ENCODE measurements around the gene EFNA5. TPM values are rescaled to one million over a fixed set of nuclear protein-coding genes. Genes with fewer than 3 reads are reported as not detected.

EFNA5 gene
- total and polyA plus RNA-seq, 5 donors from 2014 or later = 0.73 TPM; not detected in 4

DNA sequence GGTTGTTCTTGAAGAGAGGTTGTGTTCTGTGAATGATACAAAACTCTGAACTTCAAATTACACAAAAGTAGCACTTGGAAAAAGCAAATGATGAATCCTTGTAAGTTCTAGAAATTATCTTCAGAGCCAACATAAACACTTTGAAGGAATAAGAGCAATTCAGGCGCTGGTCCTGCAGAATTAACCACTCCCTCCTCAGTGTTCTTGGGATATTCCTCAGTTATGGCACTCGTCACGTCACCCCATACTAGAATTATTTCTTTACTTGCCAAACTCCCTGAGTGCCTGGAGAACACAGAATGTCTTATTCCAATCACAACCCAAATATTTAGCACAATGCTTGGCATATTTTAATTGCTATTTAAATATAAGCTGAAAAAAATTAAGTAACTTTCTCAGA lies 126.3 kb downstream of the EFNA5 start:
- Mint-ChIP-seq H3K27me3 (no peaks in the 10 kb centered on the region), H3K36me3 (no peaks in the 10 kb centered on the region), H3K27ac (no peak overlapping the region), H3K4me1 (no peaks in the 10 kb centered on the region), H3K9me3 (no peaks in the 10 kb centered on the region), H3K4me3 (no peak overlapping the region)
- DNase-seq (no peak), ATAC-seq (ENCODE audit: low read depth in 2 of 2) (no peak)
- Histone ChIP-seq H3K4me1 (ENCODE audit: control insufficient read depth, insufficient read depth, low read length, poor library complexity, severe bottlenecking) (no peaks in the 10 kb centered on the region), H3K9me3 (ENCODE audit: control insufficient read depth in 2 of 2, low read length in 2 of 2) (no peaks in the 10 kb centered on the region), H3K27ac (ENCODE audit: insufficient read depth, low read length, poor library complexity, severe bottlenecking) (no peak overlapping the region), H3K36me3 (ENCODE audit: control insufficient read depth, insufficient read depth, low read length) (no peaks in the 10 kb centered on the region), H3K27me3 (ENCODE audit: control insufficient read depth, insufficient read depth, low read length) (no peaks in the 10 kb centered on the region), H3K4me3 (ENCODE audit: low read depth, low read length) (no peak overlapping the region)

DNA sequence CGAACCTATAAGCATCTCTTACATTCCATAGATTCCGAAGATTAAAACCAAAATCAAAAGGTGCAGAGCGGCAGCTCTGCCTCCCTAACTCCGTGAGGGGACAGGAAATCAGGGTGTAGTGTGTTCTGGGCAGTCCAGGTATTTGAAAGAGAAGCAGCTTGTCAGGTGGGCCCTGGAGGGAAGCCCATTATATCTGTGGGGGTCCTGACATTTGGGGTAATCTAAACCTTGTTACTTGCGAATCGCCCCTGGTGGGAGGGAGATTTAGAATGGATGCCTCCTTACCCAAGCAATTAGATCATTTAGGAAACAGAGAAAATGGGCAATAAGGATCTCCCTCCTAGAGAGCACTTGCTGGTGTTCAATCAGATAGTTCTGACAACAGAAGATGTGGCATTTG lies 126.9 kb downstream of the EFNA5 start:
- ATAC-seq (ENCODE audit: low read depth in 2 of 2) (no peak), DNase-seq (no peak)
- Histone ChIP-seq H3K36me3 (ENCODE audit: control insufficient read depth, insufficient read depth, low read length) (no peaks in the 10 kb centered on the region), H3K9me3 (ENCODE audit: control insufficient read depth in 2 of 2, low read length in 2 of 2) (no peaks in the 10 kb centered on the region), H3K4me3 (ENCODE audit: low read depth, low read length) (no peak overlapping the region), H3K27me3 (ENCODE audit: control insufficient read depth, insufficient read depth, low read length) (no peaks in the 10 kb centered on the region), H3K4me1 (ENCODE audit: control insufficient read depth, insufficient read depth, low read length, poor library complexity, severe bottlenecking) (no peaks in the 10 kb centered on the region), H3K27ac (ENCODE audit: insufficient read depth, low read length, poor library complexity, severe bottlenecking) (no peak overlapping the region)
- Mint-ChIP-seq H3K4me3 (no peak overlapping the region), H3K27me3 (no peaks in the 10 kb centered on the region), H3K4me1 (no peaks in the 10 kb centered on the region), H3K36me3 (no peaks in the 10 kb centered on the region), H3K27ac (no peak overlapping the region), H3K9me3 (no peaks in the 10 kb centered on the region)

DNA sequence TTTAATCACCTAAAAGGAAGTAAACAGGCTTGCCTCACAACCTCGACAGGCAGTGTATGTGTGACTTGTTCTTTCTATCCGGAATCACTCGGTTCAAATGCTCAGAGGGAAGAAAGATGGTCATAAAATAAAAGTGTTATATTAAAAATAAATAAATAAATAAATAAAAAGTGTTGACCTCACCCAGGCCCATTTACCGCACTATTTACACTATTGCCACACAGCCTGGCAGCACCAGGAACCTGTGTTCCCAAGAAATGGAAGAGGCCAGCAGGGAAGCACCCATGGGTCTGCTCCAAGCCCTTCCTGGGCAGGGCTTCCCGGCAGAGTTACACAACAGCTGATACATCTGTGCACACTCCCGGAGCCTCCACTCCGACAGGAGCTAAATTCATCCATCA lies 127.9 kb downstream of the EFNA5 start:
- H3K36me3 Mint-ChIP-seq = no peaks in the 10 kb centered on the region
- no peaks in the 10 kb centered on the region for H3K27me3 Mint-ChIP-seq

DNA sequence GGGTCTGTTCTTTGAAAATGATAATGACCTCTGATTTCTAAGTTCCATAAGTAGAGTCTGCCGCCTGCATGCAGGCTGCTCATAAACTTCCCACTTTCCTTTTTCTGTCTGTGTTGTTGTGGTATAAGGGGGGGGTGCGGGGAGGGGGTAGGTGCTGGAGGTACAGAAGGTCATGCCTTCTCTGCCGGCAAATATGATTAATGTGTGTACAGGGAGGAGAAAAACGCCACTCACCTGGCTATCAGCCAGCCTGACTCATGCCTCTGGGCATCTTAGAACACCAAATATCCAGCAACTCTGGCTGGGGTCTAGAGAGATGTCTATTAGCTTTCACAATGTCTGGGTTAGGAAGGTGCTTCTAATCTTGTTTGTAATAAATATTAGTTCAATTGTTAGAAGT lies 128.3 kb downstream of the EFNA5 start:
- Mint-ChIP-seq H3K27me3 (no peaks in the 10 kb centered on the region), H3K9me3 (no peaks in the 10 kb centered on the region), H3K4me1 (no peaks in the 10 kb centered on the region), H3K27ac (peak overlapping the region in 1 of 3 donors; percentile 49), H3K4me3 (no peak overlapping the region), H3K36me3 (no peaks in the 10 kb centered on the region)
- Histone ChIP-seq H3K27ac (ENCODE audit: insufficient read depth, low read length, poor library complexity, severe bottlenecking) (no peak overlapping the region), H3K4me3 (ENCODE audit: low read depth, low read length) (no peak overlapping the region), H3K36me3 (ENCODE audit: control insufficient read depth, insufficient read depth, low read length) (no peaks in the 10 kb centered on the region), H3K4me1 (ENCODE audit: control insufficient read depth, insufficient read depth, low read length, poor library complexity, severe bottlenecking) (no peaks in the 10 kb centered on the region), H3K27me3 (ENCODE audit: control insufficient read depth, insufficient read depth, low read length) (no peaks in the 10 kb centered on the region), H3K9me3 (ENCODE audit: control insufficient read depth in 2 of 2, low read length in 2 of 2) (no peaks in the 10 kb centered on the region)
- ATAC-seq (ENCODE audit: low read depth in 2 of 2) (no peak), DNase-seq (no peak)

More for the DNA sequence above, 127.9 kb downstream of the EFNA5 start:
- no peak overlapping the region for H3K27ac ChIP-seq (ENCODE audit: insufficient read depth, low read length, poor library complexity, severe bottlenecking)
- H3K9me3 ChIP-seq (ENCODE audit: control insufficient read depth in 2 of 2, low read length in 2 of 2) = no peaks in the 10 kb centered on the region
- H3K36me3 ChIP-seq (ENCODE audit: control insufficient read depth, insufficient read depth, low read length) = no peaks in the 10 kb centered on the region
- DNase-seq (no peak), ATAC-seq (ENCODE audit: low read depth in 2 of 2) (no peak)
- no peaks in the 10 kb centered on the region for H3K4me1 Mint-ChIP-seq
- H3K4me3 ChIP-seq (ENCODE audit: low read depth, low read length) = no peak overlapping the region
- no peak overlapping the region for H3K4me3 Mint-ChIP-seq
- H3K27ac Mint-ChIP-seq = no peak overlapping the region
- H3K4me1 ChIP-seq (ENCODE audit: control insufficient read depth, insufficient read depth, low read length, poor library complexity, severe bottlenecking) = no peaks in the 10 kb centered on the region
- H3K9me3 Mint-ChIP-seq = no peaks in the 10 kb centered on the region
- no peaks in the 10 kb centered on the region for H3K27me3 ChIP-seq (ENCODE audit: control insufficient read depth, insufficient read depth, low read length)

DNA sequence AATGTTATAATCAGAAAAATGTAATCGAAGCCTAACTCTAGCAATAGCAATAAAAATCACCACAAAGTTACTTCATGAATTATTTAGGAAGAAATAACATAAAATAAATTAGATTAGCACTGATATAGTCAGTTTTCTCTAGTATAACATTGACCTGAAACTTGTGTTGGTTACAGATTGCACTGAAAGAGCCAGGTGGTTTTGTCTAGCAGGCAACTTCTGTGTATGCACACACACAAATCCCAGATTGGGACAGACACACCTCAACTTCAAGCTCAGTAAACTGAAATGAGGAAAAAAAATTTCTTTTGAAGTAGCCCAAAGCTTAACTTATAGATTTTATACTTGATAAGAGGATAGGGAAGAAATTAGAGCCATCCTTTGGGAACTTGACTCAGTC lies 129.3 kb downstream of the EFNA5 start:
- Mint-ChIP-seq H3K9me3 (no peaks in the 10 kb centered on the region), H3K36me3 (no peaks in the 10 kb centered on the region), H3K27ac (no peak overlapping the region), H3K4me3 (no peak overlapping the region), H3K27me3 (no peaks in the 10 kb centered on the region), H3K4me1 (no peaks in the 10 kb centered on the region)
- Histone ChIP-seq H3K4me3 (ENCODE audit: low read depth, low read length) (no peak overlapping the region), H3K27me3 (ENCODE audit: control insufficient read depth, insufficient read depth, low read length) (no peaks in the 10 kb centered on the region), H3K27ac (ENCODE audit: insufficient read depth, low read length, poor library complexity, severe bottlenecking) (no peak overlapping the region), H3K4me1 (ENCODE audit: control insufficient read depth, insufficient read depth, low read length, poor library complexity, severe bottlenecking) (no peaks in the 10 kb centered on the region), H3K36me3 (ENCODE audit: control insufficient read depth, insufficient read depth, low read length) (no peaks in the 10 kb centered on the region), H3K9me3 (ENCODE audit: control insufficient read depth in 2 of 2, low read length in 2 of 2) (no peaks in the 10 kb centered on the region)
- no peak for DNase-seq
- ATAC-seq (ENCODE audit: low read depth in 2 of 2) = no peak

DNA sequence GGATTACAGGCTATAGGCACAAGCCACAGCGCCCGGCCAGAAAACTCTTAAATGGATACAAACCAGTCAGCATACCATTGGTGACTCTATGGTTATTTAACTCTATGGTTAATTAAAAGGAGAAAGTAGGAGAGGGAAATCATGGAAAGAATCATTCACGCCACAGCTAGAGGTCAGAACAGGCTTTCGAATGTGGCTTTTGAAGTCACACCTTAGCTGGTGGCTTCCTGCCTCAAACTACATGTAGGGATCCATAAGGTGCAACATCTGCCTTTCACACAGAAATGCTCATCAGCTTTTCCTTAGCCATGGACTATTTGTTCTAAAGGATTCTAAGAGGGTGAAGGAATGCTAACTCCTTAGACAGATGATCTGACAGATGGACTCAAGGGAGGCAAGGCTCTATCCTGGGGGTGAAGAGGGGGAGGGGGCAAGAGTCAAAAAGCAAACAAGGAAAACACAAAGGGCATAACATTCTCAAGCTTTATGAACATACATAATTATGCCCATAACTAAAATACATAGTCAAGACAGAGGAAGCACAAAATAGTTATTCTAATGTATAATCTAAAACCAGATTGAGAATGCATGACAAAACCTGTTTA lies 130.9 kb downstream of the EFNA5 start:
- Histone ChIP-seq H3K4me3 (ENCODE audit: low read depth, low read length) (no peak overlapping the region), H3K27ac (ENCODE audit: insufficient read depth, low read length, poor library complexity, severe bottlenecking) (no peak overlapping the region), H3K9me3 (ENCODE audit: control insufficient read depth in 2 of 2, low read length in 2 of 2) (no peaks in the 10 kb centered on the region), H3K4me1 (ENCODE audit: control insufficient read depth, insufficient read depth, low read length, poor library complexity, severe bottlenecking) (no peaks in the 10 kb centered on the region), H3K27me3 (ENCODE audit: control insufficient read depth, insufficient read depth, low read length) (no peaks in the 10 kb centered on the region), H3K36me3 (ENCODE audit: control insufficient read depth, insufficient read depth, low read length) (no peaks in the 10 kb centered on the region)
- no peaks in the 10 kb centered on the region for H3K27me3 Mint-ChIP-seq
- H3K36me3 Mint-ChIP-seq = no peaks in the 10 kb centered on the region
- DNase-seq = no peak
- peaks cover 0 to 3% (median 0%) of the 10 kb centered on the region in 7 donors for H3K9me3 Mint-ChIP-seq
- H3K4me3 Mint-ChIP-seq = no peak overlapping the region
- no peak overlapping the region for H3K27ac Mint-ChIP-seq
- H3K4me1 Mint-ChIP-seq = no peaks in the 10 kb centered on the region
- ATAC-seq (ENCODE audit: low read depth in 2 of 2) = no peak

DNA sequence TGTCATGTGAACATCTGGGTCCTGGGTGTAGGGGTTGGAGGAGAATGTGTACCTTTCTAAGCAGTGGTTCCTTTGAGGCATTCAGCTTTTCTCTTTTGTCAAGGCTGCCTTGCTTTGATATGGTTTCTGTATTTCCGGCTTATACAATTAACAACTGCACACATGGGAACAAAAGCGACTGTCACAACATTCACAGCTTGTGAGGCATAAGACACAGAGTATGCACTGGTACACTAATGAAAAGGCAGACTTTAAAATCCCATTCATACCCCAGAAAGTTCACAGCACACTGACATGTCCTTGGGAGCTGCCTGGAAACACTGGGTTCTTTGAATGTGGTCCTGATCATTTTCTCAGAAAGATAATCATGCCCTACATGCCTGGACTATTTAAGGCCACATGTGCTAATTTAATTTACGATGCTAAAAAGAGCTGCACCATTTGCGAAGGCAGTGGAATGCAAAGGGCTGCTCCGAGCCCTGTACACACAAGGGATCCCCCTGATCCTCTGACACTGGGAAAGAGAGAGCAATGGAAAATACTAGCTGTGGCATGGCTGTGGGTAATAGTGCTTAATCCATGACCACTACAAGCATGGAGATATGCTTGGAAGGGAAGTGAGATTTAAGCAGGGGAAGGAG lies 131.8 kb downstream of the EFNA5 start:
- Histone ChIP-seq H3K9me3 (ENCODE audit: control insufficient read depth in 2 of 2, low read length in 2 of 2) (no peaks in the 10 kb centered on the region), H3K27ac (ENCODE audit: insufficient read depth, low read length, poor library complexity, severe bottlenecking) (no peak overlapping the region), H3K4me3 (ENCODE audit: low read depth, low read length) (no peak overlapping the region), H3K27me3 (ENCODE audit: control insufficient read depth, insufficient read depth, low read length) (no peaks in the 10 kb centered on the region), H3K4me1 (ENCODE audit: control insufficient read depth, insufficient read depth, low read length, poor library complexity, severe bottlenecking) (no peaks in the 10 kb centered on the region), H3K36me3 (ENCODE audit: control insufficient read depth, insufficient read depth, low read length) (no peaks in the 10 kb centered on the region)
- Mint-ChIP-seq H3K9me3 (peaks cover 0 to 3% (median 0%) of the 10 kb centered on the region in 7 donors), H3K27me3 (no peaks in the 10 kb centered on the region), H3K4me3 (no peak overlapping the region), H3K27ac (no peak overlapping the region), H3K36me3 (no peaks in the 10 kb centered on the region), H3K4me1 (no peaks in the 10 kb centered on the region)
- DNase-seq = no peak
- ATAC-seq (ENCODE audit: low read depth in 2 of 2) = no peak

DNA sequence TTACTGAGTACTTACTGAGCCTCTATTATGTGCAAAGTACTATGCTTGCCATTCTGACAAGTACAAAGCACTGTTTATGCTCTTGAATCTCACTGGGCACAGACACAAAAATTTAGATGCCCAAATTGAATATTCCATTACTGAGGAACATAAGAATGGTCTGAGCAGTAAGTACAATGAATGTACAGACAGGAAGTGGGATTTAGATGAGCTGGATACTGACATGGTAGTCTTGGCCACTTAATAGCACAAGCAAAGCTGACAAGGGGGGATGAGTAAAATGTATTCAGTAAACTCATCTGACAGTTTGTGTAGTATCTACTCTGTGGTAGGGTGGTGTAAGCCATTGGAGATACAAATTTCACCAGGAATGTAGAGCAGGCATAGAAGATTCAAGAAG lies 132.4 kb downstream of the EFNA5 start:
- Histone ChIP-seq H3K9me3 (ENCODE audit: control insufficient read depth in 2 of 2, low read length in 2 of 2) (no peaks in the 10 kb centered on the region), H3K36me3 (ENCODE audit: control insufficient read depth, insufficient read depth, low read length) (no peaks in the 10 kb centered on the region), H3K27ac (ENCODE audit: insufficient read depth, low read length, poor library complexity, severe bottlenecking) (no peak overlapping the region), H3K4me3 (ENCODE audit: low read depth, low read length) (no peak overlapping the region), H3K27me3 (ENCODE audit: control insufficient read depth, insufficient read depth, low read length) (no peaks in the 10 kb centered on the region), H3K4me1 (ENCODE audit: control insufficient read depth, insufficient read depth, low read length, poor library complexity, severe bottlenecking) (no peaks in the 10 kb centered on the region)
- no peak overlapping the region for H3K4me3 Mint-ChIP-seq
- H3K4me1 Mint-ChIP-seq = no peaks in the 10 kb centered on the region
- H3K36me3 Mint-ChIP-seq = no peaks in the 10 kb centered on the region
- DNase-seq = no peak
- ATAC-seq (ENCODE audit: low read depth in 2 of 2) = no peak
- H3K27ac Mint-ChIP-seq = no peak overlapping the region
- no peaks in the 10 kb centered on the region for H3K27me3 Mint-ChIP-seq
- peaks cover 0 to 3% (median 0%) of the 10 kb centered on the region in 7 donors for H3K9me3 Mint-ChIP-seq

Data from CD4-positive, CD25-positive, alpha-beta regulatory T cell (primary cell).